Esophagus squamous epithelium (tissue), 4 donors: ENCODE data around the gene CTSS.

Experiments
- CTCF ChIP-seq, 6 experiments: fragments of 450-650 bp in 4 of 6; fragments of 200-600 bp in 2 of 6; sonication (generic) in 2 of 6; IDR thresholded peaks; one replicate each; pipeline ENCODE4 v1.5.1; 2016 to 2019; ENCODE audit warnings: antibody characterized with exemption in 6 of 6, mild to moderate bottlenecking in 4 of 6, moderate library complexity in 4 of 6
- POLR2A ChIP-seq, 4 donors: fragments of 450-650 bp; IDR thresholded peaks; one replicate each; pipeline ENCODE4 v1.6.1; 2017; ENCODE audit warnings: antibody characterized with exemption in 4 of 4, mild to moderate bottlenecking in 4 of 4, moderate library complexity in 3 of 4

DNA sequence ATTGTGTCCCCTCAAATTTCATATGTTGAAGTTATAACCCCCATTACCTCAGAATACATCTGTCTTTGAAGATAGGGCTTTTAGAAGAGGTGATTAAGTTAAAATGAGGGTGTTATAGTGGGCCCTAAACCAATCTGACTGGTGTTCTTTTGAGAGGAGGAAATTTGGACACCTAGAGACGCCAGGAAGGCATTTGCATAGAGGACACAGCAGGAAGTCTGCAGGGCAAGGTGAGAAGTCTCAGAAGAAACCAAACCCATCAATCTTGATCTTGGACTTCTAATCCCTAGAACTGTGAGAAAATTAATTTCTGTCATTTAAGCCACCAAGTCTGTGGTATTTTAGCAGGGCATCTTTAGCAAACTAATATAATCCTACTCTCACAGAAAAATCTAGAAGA, 81.7 kb downstream of the CTSS start:
- TF ChIP-seq CTCF (IDR thresholded peaks at IDR 0.05) (no peak), POLR2A (IDR thresholded peaks at IDR 0.05) (no peak)
